GM12878 (cell line): ENCODE measurements around the gene APOA4. TPM values are rescaled to one million over a fixed set of nuclear protein-coding genes. Genes with fewer than 3 reads are reported as not detected.

ENCODE experiments used
- ATAC-seq: fragments of 200-7000 bp; cut with Tn5 transposase; 3 replicates; pipeline ENCODE4 v1.9.1; 2020; ENCODE audit warnings: mild to moderate bottlenecking, moderate library complexity
- BruUV-seq: library from RNA; stranded (reverse); fragments of 400-500 nt; replicated peaks from 2 replicates; lab custom pipeline; 2021; lab: Mats Ljungman, UMichigan
- CTCF ChIA-PET: fragments of 300-600 bp; sonication (Branson Sonifier 250); formaldehyde crosslinking; extraction: SDS; loops from one replicate; lab custom pipeline; 2021; ENCODE audit warnings: inconsistent platforms; lab: Yijun Ruan, JAX
- POLR2A ChIA-PET: fragments of 350-600 bp; formaldehyde crosslinking; extraction: SDS; loops from one replicate; lab custom pipeline; 2021; ENCODE audit warnings: inconsistent platforms; lab: Charles Lee
- RAD21 ChIA-PET: fragments of 300-600 bp; sonication (Branson Sonifier 250); formaldehyde crosslinking; loops from one replicate; lab custom pipeline; 2023; ENCODE audit warnings: antibody characterized with exemption; ENCODE audit not compliant: unreplicated experiment; lab: Charles Lee
- SMC1A ChIA-PET: fragments of 300-600 bp; sonication (Branson Sonifier 250); formaldehyde crosslinking; loops from one replicate; lab custom pipeline; 2023; ENCODE audit not compliant: unreplicated experiment, uncharacterized antibody; lab: Charles Lee
- DNase-seq: peaks from one replicate; pipeline ENCODE4 v3.0.0-alpha.2; 2011; ENCODE audit warnings: low read depth, low spot score
- FAIRE-seq: peaks from 3 replicates; lab custom pipeline; 2011; peaks lifted over from hg19 to GRCh38; lab: Jason Lieb, UNC
- H2AFZ ChIP-seq: 2 replicates; pipeline ENCODE4 v1.6.0; 2011; ENCODE audit warnings: low read depth, low read length, control low read depth; ENCODE audit not compliant: control insufficient read depth
- H3K27ac ChIP-seq: 2 replicates; pipeline ENCODE4 v1.5.1; 2011; ENCODE audit warnings: control low read depth; ENCODE audit not compliant: control insufficient read depth, insufficient read depth
- H3K27me3 ChIP-seq, 2 experiments: replicated peaks in 1 of 2; 2 replicates each; pipeline versions ENCODE4 v1.6.0 to v1.6.1; 2011; ENCODE audit warnings: low read length in 1 of 2; ENCODE audit not compliant: control insufficient read depth in 2 of 2, insufficient read depth in 2 of 2
- H3K36me3 ChIP-seq, 2 experiments: 2 replicates each; pipeline ENCODE4 v1.5.1; 2011; ENCODE audit warnings: low read length in 1 of 2; ENCODE audit not compliant: control insufficient read depth in 2 of 2, insufficient read depth in 2 of 2
- H3K4me1 ChIP-seq: 2 replicates; pipeline ENCODE4 v1.6.1; 2011; ENCODE audit warnings: mild to moderate bottlenecking, low read length, moderate library complexity, mixed read lengths; ENCODE audit not compliant: control insufficient read depth, insufficient read depth
- H3K4me2 ChIP-seq: 2 replicates; pipeline ENCODE4 v1.6.0; 2011; ENCODE audit warnings: control low read depth; ENCODE audit not compliant: control insufficient read depth, insufficient read depth
- H3K4me3 ChIP-seq: fragments of 200-600 bp; sonication (generic); 2 replicates; pipeline ENCODE4 v1.5.1; 2016
- H3K79me2 ChIP-seq: 2 replicates; pipeline ENCODE4 v1.6.0; 2011; ENCODE audit warnings: low read length; ENCODE audit not compliant: control insufficient read depth, insufficient read depth
- H3K9ac ChIP-seq: 2 replicates; pipeline ENCODE4 v1.8.0; 2011; ENCODE audit warnings: low read length, control low read depth, mixed read lengths; ENCODE audit not compliant: control insufficient read depth, insufficient read depth
- H3K9me3 ChIP-seq: replicated peaks from 3 replicates; pipeline ENCODE4 v1.5.1; 2011; ENCODE audit warnings: mild to moderate bottlenecking, low read length; ENCODE audit not compliant: control insufficient read depth, insufficient read depth
- H4K20me1 ChIP-seq: 2 replicates; pipeline ENCODE4 v1.6.0; 2011; ENCODE audit not compliant: control insufficient read depth, insufficient read depth
- BRCA1 ChIP-seq: IDR thresholded peaks from 2 replicates; pipeline ENCODE4 v1.6.1; 2011; ENCODE audit warnings: low read depth, low read length, improper control_type of control experiment
- EED ChIP-seq: sonication (generic); IDR thresholded peaks from 2 replicates; pipeline ENCODE4 v1.6.1; 2016; ENCODE audit warnings: antibody characterized with exemption, low read depth
- FOXM1 ChIP-seq: IDR thresholded peaks from 2 replicates; pipeline ENCODE4 v1.6.1; 2012; ENCODE audit warnings: low read depth, mild to moderate bottlenecking, inconsistent platforms, low read length, moderate library complexity
- NR2F1 ChIP-seq: fragments of 450-650 bp; conservative IDR thresholded peaks from 2 replicates; pipeline ENCODE4 v1.6.1; 2017; ENCODE audit warnings: mild to moderate bottlenecking
- POLR2AphosphoS5 ChIP-seq: IDR thresholded peaks from 2 replicates; pipeline ENCODE4 v1.6.1; 2011; ENCODE audit warnings: mild to moderate bottlenecking, low read length, inconsistent platforms
- RB1 ChIP-seq: fragments of 450-650 bp; formaldehyde crosslinking; IDR thresholded peaks from 2 replicates; pipeline ENCODE4 v1.6.1; 2017; ENCODE audit warnings: mild to moderate bottlenecking, borderline replicate concordance
- RELA ChIP-seq: fragments of 450-650 bp; IDR thresholded peaks from 2 replicates; pipeline ENCODE4 v1.8.0; 2014; ENCODE audit warnings: borderline replicate concordance; ENCODE audit not compliant: partially characterized antibody
- REST ChIP-seq: IDR thresholded peaks from 2 replicates; pipeline ENCODE4 v1.6.1; 2012; ENCODE audit warnings: mild to moderate bottlenecking, low read depth, low read length
- RFX5 ChIP-seq: IDR thresholded peaks from 2 replicates; pipeline ENCODE4 v1.6.1; 2011; ENCODE audit warnings: low read depth, low read length, improper control_type of control experiment
- STAT3 ChIP-seq: IDR thresholded peaks from 2 replicates; pipeline ENCODE4 v1.6.1; 2011; ENCODE audit warnings: low read depth, low read length, improper control_type of control experiment
- ZNF207 ChIP-seq: fragments of 450-650 bp; IDR thresholded peaks from 2 replicates; pipeline ENCODE4 v1.6.1; 2014; ENCODE audit warnings: antibody characterized with exemption, mild to moderate bottlenecking, borderline replicate concordance
- WGBS: methylation state at CpG from one replicate; pipeline ENCODE4 v1.1.6; 2016; ENCODE audit warnings: low lambda C conversion rate; ENCODE audit not compliant: insufficient replicate concordance, insufficient coverage; ENCODE audit errors: missing lambda C conversion rate; 5-methylcytosine and 5-hydroxymethylcytosine counted together
- in situ Hi-C: fragments of 300-500 bp; cut with MboI; formaldehyde crosslinking; loops from 9 replicates; pipeline ENCODE4 v1.14.3; 2018; ENCODE audit warnings: mixed read lengths
- intact Hi-C: fragments of 100-400 bp; cut with micrococcal nuclease; formaldehyde crosslinking; loops from one replicate; pipeline ENCODE4 v1.14.2; 2022; ENCODE audit not compliant: unreplicated experiment
- polyA plus RNA-seq, 11 experiments: library from polyadenylated mRNA; depleted of rRNA in 4 of 11; unstranded in 6 of 11; stranded (reverse) in 5 of 11; fragments of >200 nt; fragmentation: Nextera tagmentation in 4 of 11; fragmentation: Illumina TruSeq in 1 of 11; extraction: Ambion mirVana in 4 of 11; extraction: Trizol in 1 of 11; gene quantifications; 1 replicate in 1 of 11; 2 replicates in 10 of 11; pipeline versions ENCODE4 v1.2.1 to v1.2.3, GENCODE V29; 2011 to 2016; ENCODE audit warnings: inconsistent platforms in 2 of 11, missing spikeins in 2 of 11, low read depth in 1 of 11
- total RNA-seq, 4 experiments: library from RNA; depleted of rRNA in 3 of 4; stranded (reverse); fragments of >200 nt in 3 of 4; fragmentation: Illumina TruSeq in 1 of 4; extraction: Trizol in 1 of 4; gene quantifications; 2 replicates each; pipeline versions ENCODE4 v1.2.1 to v1.2.3, GENCODE V29; 2013 to 2021
- TF ChIP-seq, protein P1 (sequence below): fragments of 450-650 bp; IDR thresholded peaks from 2 replicates; pipeline ENCODE4 v1.6.1; 2018; ENCODE audit warnings: borderline replicate concordance, mild to moderate bottlenecking; ENCODE audit not compliant: partially characterized antibody
- TF ChIP-seq, protein P2 (sequence below): IDR thresholded peaks from 2 replicates; pipeline ENCODE4 v1.6.1; 2011; ENCODE audit warnings: low read depth, low read length, improper control_type of control experiment, borderline replicate concordance

Gene APOA4
- total and polyA plus RNA-seq, 10 of the 15 experiments (the other 5 are each of a cell fraction or from before 2014, with no cell fraction given) = not detected

DNA sequence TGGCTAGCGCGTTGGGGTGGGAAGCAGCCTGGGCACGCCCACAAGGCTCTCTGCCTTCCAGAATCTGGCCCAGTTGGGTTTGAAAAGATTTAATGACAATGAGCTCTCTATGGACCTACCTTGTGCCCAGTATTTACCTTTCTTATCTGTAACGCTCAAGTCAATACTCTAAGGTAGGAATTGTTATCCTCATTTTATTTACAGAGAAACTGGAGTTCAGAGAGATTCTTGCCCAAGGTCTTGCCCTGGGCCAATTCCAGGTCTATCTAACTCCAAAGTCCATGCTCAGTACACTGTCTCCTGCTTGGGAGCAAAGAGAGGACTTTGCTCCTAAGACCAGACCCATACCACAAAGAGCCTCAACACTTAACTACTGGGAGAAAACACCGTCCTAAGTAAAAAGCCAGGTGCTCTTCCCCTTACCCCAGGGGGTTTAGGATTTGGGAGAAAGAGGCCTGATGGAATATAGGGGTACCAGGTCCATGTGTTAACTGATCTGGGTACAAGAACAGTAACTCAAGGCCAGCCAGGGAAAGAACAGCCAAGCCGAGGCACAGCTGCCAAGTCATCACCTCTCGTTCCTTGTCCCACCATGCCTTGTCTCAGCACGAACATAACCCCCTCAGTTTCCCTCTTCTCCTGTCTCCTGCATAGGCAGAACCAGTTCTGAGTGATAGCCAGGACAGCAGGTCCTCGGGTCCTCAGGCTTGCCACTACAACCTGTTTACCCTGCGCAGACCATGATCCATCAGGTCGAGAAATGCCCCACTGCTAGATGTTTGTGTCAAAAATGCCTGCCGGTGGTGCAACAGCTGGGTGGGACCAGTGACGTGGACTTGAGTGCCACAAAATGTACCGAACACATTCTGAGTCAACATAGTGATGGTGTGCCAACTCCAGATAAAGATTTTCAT is 14.6 kb downstream of the APOA4 start:
- Histone ChIP-seq H3K4me1 (no peaks in the 10 kb centered on the region), H3K27ac (no peak overlapping the region)
- ChIA-PET POLR2A (interaction anchor here (0.5 to 0.6 kb wide), 2 partner anchors 427 to 1711 kb away, joined by 3 read pairs; no protein-coding TSS in a partner anchor), RAD21 (no interaction called here)
- intact Hi-C loops = no loop called here
- DNase-seq = no peak
- TF ChIP-seq RB1 = no peak
- TF ChIP-seq, protein P1, sequence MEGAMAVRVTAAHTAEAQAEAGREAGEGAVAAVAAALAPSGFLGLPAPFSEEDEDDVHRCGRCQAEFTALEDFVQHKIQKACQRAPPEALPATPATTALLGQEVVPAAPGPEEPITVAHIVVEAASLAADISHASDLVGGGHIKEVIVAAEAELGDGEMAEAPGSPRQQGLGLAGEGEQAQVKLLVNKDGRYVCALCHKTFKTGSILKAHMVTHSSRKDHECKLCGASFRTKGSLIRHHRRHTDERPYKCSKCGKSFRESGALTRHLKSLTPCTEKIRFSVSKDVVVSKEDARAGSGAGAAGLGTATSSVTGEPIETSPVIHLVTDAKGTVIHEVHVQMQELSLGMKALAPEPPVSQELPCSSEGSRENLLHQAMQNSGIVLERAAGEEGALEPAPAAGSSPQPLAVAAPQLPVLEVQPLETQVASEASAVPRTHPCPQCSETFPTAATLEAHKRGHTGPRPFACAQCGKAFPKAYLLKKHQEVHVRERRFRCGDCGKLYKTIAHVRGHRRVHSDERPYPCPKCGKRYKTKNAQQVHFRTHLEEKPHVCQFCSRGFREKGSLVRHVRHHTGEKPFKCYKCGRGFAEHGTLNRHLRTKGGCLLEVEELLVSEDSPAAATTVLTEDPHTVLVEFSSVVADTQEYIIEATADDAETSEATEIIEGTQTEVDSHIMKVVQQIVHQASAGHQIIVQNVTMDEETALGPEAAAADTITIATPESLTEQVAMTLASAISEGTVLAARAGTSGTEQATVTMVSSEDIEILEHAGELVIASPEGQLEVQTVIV = no peak
- TF ChIP-seq EED = no peak
- TF ChIP-seq REST = no peak
- no peak for TF ChIP-seq NR2F1
- TF ChIP-seq POLR2AphosphoS5 = no peak
- no peak for TF ChIP-seq STAT3
- no peak for TF ChIP-seq ZNF207
- TF ChIP-seq RELA = no peak
- TF ChIP-seq FOXM1 = no peak
- no peak for TF ChIP-seq RFX5
- TF ChIP-seq, protein P2, sequence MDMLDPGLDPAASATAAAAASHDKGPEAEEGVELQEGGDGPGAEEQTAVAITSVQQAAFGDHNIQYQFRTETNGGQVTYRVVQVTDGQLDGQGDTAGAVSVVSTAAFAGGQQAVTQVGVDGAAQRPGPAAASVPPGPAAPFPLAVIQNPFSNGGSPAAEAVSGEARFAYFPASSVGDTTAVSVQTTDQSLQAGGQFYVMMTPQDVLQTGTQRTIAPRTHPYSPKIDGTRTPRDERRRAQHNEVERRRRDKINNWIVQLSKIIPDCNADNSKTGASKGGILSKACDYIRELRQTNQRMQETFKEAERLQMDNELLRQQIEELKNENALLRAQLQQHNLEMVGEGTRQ = no peak
- TF ChIP-seq BRCA1 = no peak
- TF ChIP-seq, all 136 proteins: peak for 0
- H3K9ac ChIP-seq = no peak overlapping the region
- ChIA-PET CTCF (interaction anchor here (1.6 kb wide), 1 partner anchor 27 kb away, joined by 5 read pairs; no protein-coding TSS in a partner anchor), SMC1A (no interaction called here)
- no peak overlapping the region for H3K4me3 ChIP-seq
- H2AFZ ChIP-seq = no peak overlapping the region
- FAIRE-seq (no peak), ATAC-seq (no peak)
- H3K79me2 ChIP-seq = no peaks in the 10 kb centered on the region
- H3K4me2 ChIP-seq = no peak overlapping the region
- no peaks in the 10 kb centered on the region for H3K27me3 ChIP-seq
- no peaks in the 10 kb centered on the region for H3K36me3 ChIP-seq
- no peaks in the 10 kb centered on the region for H3K9me3 ChIP-seq
- no TSS peak for BruUV-seq
- 51% methylated on average over 14 of the region's 14 CpGs for WGBS
- no peaks in the 10 kb centered on the region for H4K20me1 ChIP-seq
- in situ Hi-C loops = no loop called here
